IMR-90 (cell line): Measurements from ENCODE around the gene OR6B3. TPM values are rescaled to one million over a fixed set of nuclear protein-coding genes. Genes with fewer than 3 reads are reported as not detected.

Experiments used
- ATAC-seq: fragments of 200-7000 bp; cut with Tn5 transposase; 2 replicates; pipeline ENCODE4 v1.9.1; 2020; ENCODE audit warnings: low read depth, mild to moderate bottlenecking, moderate library complexity
- BruUV-seq: library from RNA; stranded (reverse); fragments of 400-500 nt; replicated peaks from 2 replicates; lab custom pipeline; 2021; lab: Mats Ljungman, UMichigan
- CTCF ChIA-PET: fragments of 300-600 bp; formaldehyde crosslinking; extraction: SDS; loops from one replicate; lab custom pipeline; 2021; ENCODE audit warnings: antibody characterized with exemption; lab: Yijun Ruan, JAX
- POLR2A ChIA-PET: fragments of 300-600 bp; sonication (Branson Sonifier 250); formaldehyde crosslinking; loops from one replicate; lab custom pipeline; 2022; ENCODE audit warnings: antibody characterized with exemption; ENCODE audit not compliant: unreplicated experiment; lab: Charles Lee
- DNase-seq: peaks from one replicate; pipeline ENCODE4 v3.0.0; 2013
- H2AFZ ChIP-seq: replicated peaks from 2 replicates; pipeline ENCODE3; 2013; ENCODE audit warnings: low read length, mild to moderate bottlenecking; ENCODE audit not compliant: poor library complexity
- H2AK5ac ChIP-seq: 2 replicates; pipeline ENCODE4 v1.6.1; 2013; ENCODE audit warnings: low read depth, low read length, inconsistent platforms
- H2AK9ac ChIP-seq: replicated peaks from 2 replicates; pipeline ENCODE3; 2013; ENCODE audit warnings: mild to moderate bottlenecking, low read depth, low read length, moderate library complexity; ENCODE audit not compliant: poor library complexity
- H2BK120ac ChIP-seq: 2 replicates; pipeline ENCODE4 v1.6.1; 2013; ENCODE audit warnings: low read depth, low read length, inconsistent platforms
- H2BK15ac ChIP-seq: 3 replicates; pipeline ENCODE4 v1.6.1; 2013; ENCODE audit warnings: low read depth, low read length, inconsistent platforms
- H2BK20ac ChIP-seq: 2 replicates; pipeline ENCODE4 v1.6.1; 2013; ENCODE audit warnings: low read depth, mild to moderate bottlenecking, inconsistent platforms, low read length, moderate library complexity
- H2BK5ac ChIP-seq: 2 replicates; pipeline ENCODE4 v1.6.1; 2013; ENCODE audit warnings: mild to moderate bottlenecking, low read depth, low read length, inconsistent platforms; ENCODE audit not compliant: poor library complexity, severe bottlenecking
- H3K14ac ChIP-seq: replicated peaks from 2 replicates; pipeline ENCODE4 v1.6.1; 2013; ENCODE audit warnings: low read depth, low read length, inconsistent platforms
- H3K18ac ChIP-seq: 2 replicates; pipeline ENCODE4 v1.6.1; 2013; ENCODE audit warnings: low read depth, low read length, control low read depth
- H3K23ac ChIP-seq: 2 replicates; pipeline ENCODE4 v1.6.1; 2013; ENCODE audit warnings: low read depth, low read length, inconsistent platforms
- H3K27ac ChIP-seq: 2 replicates; pipeline ENCODE4 v1.5.1; 2013; ENCODE audit warnings: mild to moderate bottlenecking, control low read depth, low read length; ENCODE audit not compliant: insufficient read depth
- H3K27me3 ChIP-seq: 2 replicates; pipeline ENCODE4 v1.6.1; 2013; ENCODE audit warnings: low read length; ENCODE audit not compliant: control insufficient read depth, insufficient read depth
- H3K36me3 ChIP-seq: 2 replicates; pipeline ENCODE4 v1.6.1; 2013; ENCODE audit warnings: low read length, mixed read lengths; ENCODE audit not compliant: control insufficient read depth, insufficient read depth
- H3K4ac ChIP-seq: 2 replicates; pipeline ENCODE4 v1.6.1; 2013; ENCODE audit warnings: low read depth, low read length, inconsistent platforms
- H3K4me1 ChIP-seq: 2 replicates; pipeline ENCODE4 v1.6.1; 2013; ENCODE audit warnings: low read length, mixed read lengths; ENCODE audit not compliant: control insufficient read depth, insufficient read depth
- H3K4me2 ChIP-seq: 2 replicates; pipeline ENCODE4 v1.6.1; 2013; ENCODE audit warnings: low read depth, mild to moderate bottlenecking, control low read depth, low read length, moderate library complexity
- H3K4me3 ChIP-seq: 2 replicates; pipeline ENCODE4 v1.5.1; 2013; ENCODE audit warnings: low read depth, mild to moderate bottlenecking, control low read depth, low read length, moderate library complexity; ENCODE audit not compliant: insufficient read depth
- H3K56ac ChIP-seq: 2 replicates; pipeline ENCODE4 v1.6.1; 2013; ENCODE audit warnings: low read length, inconsistent platforms; ENCODE audit not compliant: insufficient read depth; ENCODE audit errors: extremely low read depth
- H3K79me1 ChIP-seq, 2 experiments: 2 replicates each; pipeline ENCODE4 v1.6.1; 2013; ENCODE audit warnings: low read length in 2 of 2, inconsistent platforms in 1 of 2, low read depth in 1 of 2
- H3K9ac ChIP-seq: 2 replicates; pipeline ENCODE4 v1.6.1; 2013; ENCODE audit warnings: low read depth, low read length, control low read depth
- H3K9me1 ChIP-seq: 2 replicates; pipeline ENCODE4 v1.6.1; 2013; ENCODE audit warnings: low read length, inconsistent platforms; ENCODE audit not compliant: insufficient read depth
- H3K9me3 ChIP-seq: 2 replicates; pipeline ENCODE4 v1.6.1; 2013; ENCODE audit warnings: low read length; ENCODE audit not compliant: control insufficient read depth, insufficient read depth
- H4K20me1 ChIP-seq: 2 replicates; pipeline ENCODE4 v1.6.1; 2013; ENCODE audit warnings: low read length, inconsistent platforms; ENCODE audit not compliant: insufficient read depth
- H4K5ac ChIP-seq: 2 replicates; pipeline ENCODE4 v1.6.1; 2013; ENCODE audit warnings: mild to moderate bottlenecking, low read depth, low read length, control low read depth
- H4K8ac ChIP-seq, 2 experiments: 2 replicates each; pipeline ENCODE4 v1.6.1; 2013; ENCODE audit warnings: low read depth in 2 of 2, low read length in 2 of 2, control low read depth in 1 of 2, inconsistent platforms in 1 of 2
- H4K91ac ChIP-seq: 2 replicates; pipeline ENCODE4 v1.6.1; 2013; ENCODE audit warnings: low read depth, low read length, inconsistent platforms; ENCODE audit not compliant: insufficient read depth
- BHLHE40 ChIP-seq: fragments of 150-350 bp; IDR thresholded peaks from 2 replicates; pipeline ENCODE4 v1.6.1; 2016; ENCODE audit warnings: mild to moderate bottlenecking, low read depth, low read length
- CEBPB ChIP-seq: IDR thresholded peaks from 2 replicates; pipeline ENCODE4 v1.6.1; 2012; ENCODE audit warnings: low read depth, low read length, improper control_type of control experiment
- ELK1 ChIP-seq: fragments of 150-350 bp; IDR thresholded peaks from 2 replicates; pipeline ENCODE4 v1.6.1; 2016; ENCODE audit warnings: low read depth, mild to moderate bottlenecking, low read length, moderate library complexity, borderline replicate concordance
- FOS ChIP-seq: fragments of 150-350 bp; IDR thresholded peaks from 2 replicates; pipeline ENCODE4 v1.6.1; 2016; ENCODE audit warnings: low read depth, low read length
- MAZ ChIP-seq: IDR thresholded peaks from 2 replicates; pipeline ENCODE4 v1.6.1; 2012; ENCODE audit warnings: low read depth, mild to moderate bottlenecking, low read length, improper control_type of control experiment, moderate library complexity, borderline replicate concordance
- NFE2L2 ChIP-seq: fragments of 150-350 bp; IDR thresholded peaks from 2 replicates; pipeline ENCODE4 v1.6.1; 2016; ENCODE audit warnings: low read depth, mild to moderate bottlenecking, low read length
- POLR2A ChIP-seq: IDR thresholded peaks from 2 replicates; pipeline ENCODE4 v1.6.1; 2012; ENCODE audit warnings: mild to moderate bottlenecking, low read depth, low read length
- RAD21 ChIP-seq: IDR thresholded peaks from 2 replicates; pipeline ENCODE4 v1.6.1; 2012; ENCODE audit warnings: low read length, improper control_type of control experiment
- RCOR1 ChIP-seq: IDR thresholded peaks from 2 replicates; pipeline ENCODE4 v1.6.1; 2012; ENCODE audit warnings: mild to moderate bottlenecking, low read length, improper control_type of control experiment; ENCODE audit not compliant: insufficient replicate concordance
- RFX5 ChIP-seq: IDR thresholded peaks from 2 replicates; pipeline ENCODE4 v1.8.0; 2012; ENCODE audit warnings: low read depth, mild to moderate bottlenecking, low read length, moderate library complexity
- USF2 ChIP-seq: fragments of 150-350 bp; IDR thresholded peaks from 2 replicates; pipeline ENCODE4 v1.6.1; 2017; ENCODE audit warnings: mild to moderate bottlenecking, antibody characterized with exemption, low read length, low read depth
- dilution Hi-C: fragments of 300-500 bp; cut with HindIII; formaldehyde crosslinking; loops from one replicate; pipeline ENCODE4 v1.14.3; 2018; ENCODE audit warnings: low sequenced_read_pairs; ENCODE audit not compliant: unreplicated experiment
- in situ Hi-C: fragments of 300-500 bp; cut with MboI; formaldehyde crosslinking; loops from 3 replicates; pipeline ENCODE4 v1.14.3; 2019; ENCODE audit warnings: low sequenced_read_pairs, inconsistent platforms, mixed read lengths
- intact Hi-C: fragments of 100-400 bp; cut with micrococcal nuclease; formaldehyde crosslinking; loops from 2 replicates; pipeline ENCODE4 v1.10.0; 2022
- polyA plus RNA-seq, 3 experiments: library from polyadenylated mRNA; depleted of rRNA; stranded (reverse); fragments of >200 nt; gene quantifications; 2 replicates each; pipeline ENCODE4 v1.2.3, GENCODE V29; 2012; ENCODE audit warnings: low replicate concordance in 1 of 3
- total RNA-seq: library from RNA; depleted of rRNA; stranded (reverse); fragments of >200 nt; gene quantifications from 2 replicates; pipeline ENCODE4 v1.2.3, GENCODE V29; 2012

OR6B3 gene
- total and polyA plus RNA-seq, 2 of the 4 experiments (the other 2 are of a cell fraction), result not detected

- Histone ChIP-seq H3K9ac (no peak overlapping the region), H3K4me3 (no peak overlapping the region), H2BK15ac (no peak overlapping the region), H4K91ac (no peak overlapping the region), H4K8ac (no peak overlapping the region), H4K5ac (no peak overlapping the region), H2AK9ac (no peak overlapping the region), H2BK120ac (no peak overlapping the region), H3K4me1 (no peaks in the 10 kb centered on the region), H2BK5ac (no peak overlapping the region), H4K20me1 (no peaks in the 10 kb centered on the region), H2BK20ac (no peak overlapping the region), H3K9me1 (no peaks in the 10 kb centered on the region), H3K14ac (no peak overlapping the region), H3K27ac (no peak overlapping the region), H2AK5ac (no peak overlapping the region), H3K79me1 (no peaks in the 10 kb centered on the region), H3K56ac (no peak overlapping the region), H3K9me3 (no peaks in the 10 kb centered on the region), H3K27me3 (peaks cover 14% of the 10 kb centered on the region), H3K23ac (no peak overlapping the region), H3K18ac (no peak overlapping the region), H3K4me2 (no peak overlapping the region), H3K36me3 (no peaks in the 10 kb centered on the region), H3K4ac (no peak overlapping the region), H2AFZ (no peak overlapping the region)
- no peak for ATAC-seq
- dilution Hi-C loops (no loop called here), intact Hi-C loops (no loop called here), in situ Hi-C loops (no loop called here)
- ChIA-PET POLR2A (no interaction called here), CTCF (no interaction called here)
- TF ChIP-seq POLR2A, result no peak
- TF ChIP-seq NFE2L2, result no peak
- no peak for TF ChIP-seq RFX5
- TF ChIP-seq CEBPB, result no peak
- no peak for TF ChIP-seq BHLHE40
- TF ChIP-seq MAZ, result no peak
- TF ChIP-seq ELK1, result no peak
- no peak for TF ChIP-seq RCOR1
- no peak for TF ChIP-seq USF2
- TF ChIP-seq RAD21, result no peak
- no peak for TF ChIP-seq FOS
- no peak for DNase-seq
- no TSS peak for BruUV-seq
Measured at GRCh38 chr2:240037358-240037757, 16.0 kb downstream of the OR6B3 start.
